Natural killer cell (primary cell): ENCODE data around the gene PLXNA4. TPM values are rescaled to one million over a fixed set of nuclear protein-coding genes. Genes with fewer than 3 reads are reported as not detected.

Experiments
- ATAC-seq, 3 donors: fragments of 150-1000 bp in 2 of 3; fragments of 200-7000 bp in 1 of 3; cut with Tn5 transposase; 1 replicate in 1 of 3; 2 replicates in 2 of 3; pipeline ENCODE4 v1.10.0; 2021; ENCODE audit warnings: mild to moderate bottlenecking in 2 of 3, moderate library complexity in 2 of 3
- DNase-seq, 2 donors: peaks; one replicate each; pipeline versions ENCODE4 v3.0.0 to v3.0.0-alpha.2; 2013 to 2021; ENCODE audit warnings: mixed read lengths in 1 of 2
- H3K27ac ChIP-seq: one replicate; pipeline ENCODE4 v1.5.1; 2013; ENCODE audit warnings: mild to moderate bottlenecking, low read length
- H3K27me3 ChIP-seq: one replicate; pipeline ENCODE4 v1.6.1; 2013; ENCODE audit warnings: low read length; ENCODE audit not compliant: control insufficient read depth, insufficient read depth
- H3K36me3 ChIP-seq: one replicate; pipeline ENCODE4 v1.6.1; 2013; ENCODE audit warnings: low read length; ENCODE audit not compliant: control insufficient read depth, insufficient read depth
- H3K4me1 ChIP-seq: one replicate; pipeline ENCODE4 v1.6.1; 2013; ENCODE audit warnings: low read length; ENCODE audit not compliant: control insufficient read depth, insufficient read depth
- H3K4me3 ChIP-seq: one replicate; pipeline ENCODE4 v1.5.1; 2013; ENCODE audit warnings: low read length
- H3K9me3 ChIP-seq: one replicate; pipeline ENCODE4 v1.6.1; 2013; ENCODE audit warnings: low read length; ENCODE audit not compliant: control insufficient read depth, insufficient read depth
- H3K27ac Mint-ChIP-seq, 2 donors: one replicate each; pipeline ENCODE4 v1.8.0; 2022; ENCODE audit warnings: mild to moderate bottlenecking in 2 of 2, mixed read lengths in 2 of 2, moderate library complexity in 1 of 2
- H3K27me3 Mint-ChIP-seq, 2 donors: one replicate each; pipeline ENCODE4 v1.8.0; 2022; ENCODE audit warnings: low read depth in 2 of 2, mixed read lengths in 2 of 2
- H3K36me3 Mint-ChIP-seq: one replicate; pipeline ENCODE4 v1.8.0; 2022; ENCODE audit warnings: mixed read lengths
- H3K4me1 Mint-ChIP-seq, 2 donors: one replicate each; pipeline ENCODE4 v1.8.0; 2022; ENCODE audit warnings: mixed read lengths in 2 of 2
- H3K4me3 Mint-ChIP-seq: one replicate; pipeline ENCODE4 v1.8.0; 2022; ENCODE audit warnings: mild to moderate bottlenecking, moderate library complexity, mixed read lengths
- H3K9me3 Mint-ChIP-seq, 2 donors: one replicate each; pipeline ENCODE4 v1.8.0; 2022; ENCODE audit warnings: mixed read lengths in 2 of 2
- CTCF ChIP-seq: fragments of 200-600 bp; IDR thresholded peaks from one replicate; pipeline ENCODE4 v1.8.0; 2022; ENCODE audit warnings: antibody characterized with exemption
- WGBS: methylation state at CpG from one replicate; pipeline ENCODE4 v1.1.7; 2013; ENCODE audit warnings: missing lambda C conversion rate; ENCODE audit not compliant: insufficient coverage; 5-methylcytosine and 5-hydroxymethylcytosine counted together
- intact Hi-C: fragments of 100-400 bp; cut with micrococcal nuclease; formaldehyde crosslinking; loops from one replicate; pipeline ENCODE4 v1.14.2; 2022
- total RNA-seq, 4 donors: library from RNA; stranded (reverse); fragments of 120-200 nt in 1 of 4; gene quantifications; one replicate each; pipeline versions ENCODE4 v1.2.3 to v1.2.4, GENCODE V29; 2013 to 2022

The PLXNA4 gene
- total RNA-seq, 3 donors from 2014 or later (not counting 1 experiment from before 2014, with no cell fraction given): 5.1 to 15.3 (median 10.9) TPM

- Histone ChIP-seq H3K27ac (no peak overlapping the region), H3K9me3 (no peaks in the 10 kb centered on the region), H3K4me3 (no peak overlapping the region), H3K27me3 (no peaks in the 10 kb centered on the region), H3K36me3 (no peaks in the 10 kb centered on the region), H3K4me1 (no peaks in the 10 kb centered on the region)
- DNase-seq: no peak
- no peaks in the 10 kb centered on the region for H3K36me3 Mint-ChIP-seq
- no peaks in the 10 kb centered on the region for H3K4me1 Mint-ChIP-seq
- TF ChIP-seq CTCF: no peak
- no peak overlapping the region for H3K27ac Mint-ChIP-seq
- peaks cover 10 to 13% of the 10 kb centered on the region in 2 donors for H3K27me3 Mint-ChIP-seq
- no peak for ATAC-seq
- no peak overlapping the region for H3K4me3 Mint-ChIP-seq
- intact Hi-C loops: no loop called here
- H3K9me3 Mint-ChIP-seq: no peaks in the 10 kb centered on the region
- WGBS: 90% methylated on average over 7 of the region's 7 CpGs
Measured at GRCh38 chr7:132258231-132258630, 318.0 kb downstream of the PLXNA4 start.

GRCh38 chr7:132257253-132257652 is 319.0 kb downstream of the PLXNA4 start:
- Mint-ChIP-seq H3K27me3 (peaks cover 10 to 14% of the 10 kb centered on the region in 2 donors), H3K36me3 (no peaks in the 10 kb centered on the region), H3K4me1 (no peaks in the 10 kb centered on the region), H3K9me3 (no peaks in the 10 kb centered on the region), H3K4me3 (no peak overlapping the region), H3K27ac (no peak overlapping the region)
- H3K36me3 ChIP-seq: no peaks in the 10 kb centered on the region
- H3K4me1 ChIP-seq: no peaks in the 10 kb centered on the region
- H3K27me3 ChIP-seq: no peaks in the 10 kb centered on the region
- no peak for DNase-seq
- no peak overlapping the region for H3K27ac ChIP-seq
- no peak for ATAC-seq
- H3K9me3 ChIP-seq: no peaks in the 10 kb centered on the region
- TF ChIP-seq CTCF: no peak
- WGBS: 100% methylated on average over 1 of the region's 1 CpG
- intact Hi-C loops: no loop called here
- H3K4me3 ChIP-seq: no peak overlapping the region

- no peaks in the 10 kb centered on the region for H3K36me3 ChIP-seq
- Mint-ChIP-seq H3K27me3 (peaks cover 10 to 14% of the 10 kb centered on the region in 2 donors), H3K9me3 (no peaks in the 10 kb centered on the region), H3K4me1 (no peaks in the 10 kb centered on the region), H3K36me3 (no peaks in the 10 kb centered on the region), H3K27ac (no peak overlapping the region), H3K4me3 (no peak overlapping the region)
- H3K27ac ChIP-seq: no peak overlapping the region
- no peaks in the 10 kb centered on the region for H3K27me3 ChIP-seq
- intact Hi-C loops: no loop called here
- H3K9me3 ChIP-seq: no peaks in the 10 kb centered on the region
- DNase-seq (no peak), ATAC-seq (no peak)
- no peaks in the 10 kb centered on the region for H3K4me1 ChIP-seq
- TF ChIP-seq CTCF: no peak
- no peak overlapping the region for H3K4me3 ChIP-seq
- WGBS: 86% methylated on average over 6 of the region's 6 CpGs
Measured at GRCh38 chr7:132256721-132257212, 319.5 kb downstream of the PLXNA4 start.

- intact Hi-C loops: no loop called here
- H3K9me3 Mint-ChIP-seq: no peaks in the 10 kb centered on the region
- no peak overlapping the region for H3K4me3 ChIP-seq
- 86% methylated on average over 6 of the region's 6 CpGs for WGBS
- no peak overlapping the region for H3K27ac Mint-ChIP-seq
- TF ChIP-seq CTCF: no peak
- ATAC-seq: no peak
- H3K27ac ChIP-seq: no peak overlapping the region
- H3K36me3 Mint-ChIP-seq: no peaks in the 10 kb centered on the region
- no peak overlapping the region for H3K4me3 Mint-ChIP-seq
- no peaks in the 10 kb centered on the region for H3K4me1 ChIP-seq
- peaks cover 10 to 14% of the 10 kb centered on the region in 2 donors for H3K27me3 Mint-ChIP-seq
- H3K9me3 ChIP-seq: no peaks in the 10 kb centered on the region
- H3K27me3 ChIP-seq: no peaks in the 10 kb centered on the region
- DNase-seq: no peak
- H3K4me1 Mint-ChIP-seq: no peaks in the 10 kb centered on the region
- H3K36me3 ChIP-seq: no peaks in the 10 kb centered on the region
Measured at GRCh38 chr7:132255898-132256297, 320.4 kb downstream of the PLXNA4 start.
